GM12878 (cell line): ENCODE measurements around the gene ZNF618.

Source experiments
- ETV6 ChIP-seq, 2 experiments: fragments of 450-650 bp in 1 of 2; IDR thresholded peaks in 1 of 2; conservative IDR thresholded peaks in 1 of 2; 2 replicates each; pipeline ENCODE4 v1.6.1; 2014; ENCODE audit warnings: antibody characterized with exemption in 1 of 2, borderline replicate concordance in 1 of 2, low read depth in 1 of 2, mild to moderate bottlenecking in 1 of 2, moderate library complexity in 1 of 2
- EZH2 ChIP-seq: IDR thresholded peaks from 2 replicates; pipeline ENCODE4 v1.6.1; 2012; ENCODE audit warnings: low read depth, mild to moderate bottlenecking, control low read depth, inconsistent platforms, low read length, borderline replicate concordance; ENCODE audit not compliant: control insufficient read depth
- HDAC6 ChIP-seq: fragments of 200-600 bp; sonication (generic); IDR thresholded peaks from one replicate; pipeline ENCODE4 v1.8.0; 2017; ENCODE audit warnings: antibody characterized with exemption; ENCODE audit not compliant: unreplicated experiment
- MYC ChIP-seq: IDR thresholded peaks from 2 replicates; pipeline ENCODE4 v1.6.1; 2011; ENCODE audit warnings: mild to moderate bottlenecking, low read length, moderate library complexity, inconsistent platforms; ENCODE audit not compliant: insufficient read depth, insufficient replicate concordance, insufficient read length, severe bottlenecking
- PML ChIP-seq: IDR thresholded peaks from 2 replicates; pipeline ENCODE4 v1.6.1; 2012; ENCODE audit warnings: low read length, inconsistent platforms
- POLR2A ChIP-seq: IDR thresholded peaks from 2 replicates; pipeline ENCODE4 v1.6.1; 2011; ENCODE audit warnings: low read depth, mild to moderate bottlenecking, low read length
- POLR2AphosphoS5 ChIP-seq: IDR thresholded peaks from 2 replicates; pipeline ENCODE4 v1.6.1; 2011; ENCODE audit warnings: mild to moderate bottlenecking, low read length, inconsistent platforms
- RAD51 ChIP-seq: fragments of 450-650 bp; IDR thresholded peaks from 2 replicates; pipeline ENCODE4 v1.6.1; 2016; ENCODE audit warnings: moderate library complexity, mild to moderate bottlenecking, inconsistent platforms
- SIX5 ChIP-seq: IDR thresholded peaks from 2 replicates; pipeline ENCODE4 v1.6.1; 2011; ENCODE audit warnings: mild to moderate bottlenecking, low read depth, low read length, moderate library complexity; ENCODE audit not compliant: severe bottlenecking
- SPI1 ChIP-seq: IDR thresholded peaks from 2 replicates; pipeline ENCODE4 v1.6.1; 2011; ENCODE audit warnings: low read depth, mild to moderate bottlenecking, low read length, moderate library complexity, borderline replicate concordance; ENCODE audit not compliant: insufficient read depth
- SRF ChIP-seq, 2 experiments: IDR thresholded peaks; 2 replicates each; pipeline ENCODE4 v1.6.1; 2011; ENCODE audit warnings: low read depth in 2 of 2, low read length in 2 of 2, mild to moderate bottlenecking in 1 of 2, moderate library complexity in 1 of 2
- TBL1XR1 ChIP-seq: IDR thresholded peaks from 2 replicates; pipeline ENCODE4 v1.6.1; 2012; ENCODE audit warnings: low read depth, low read length, improper control_type of control experiment
- TF ChIP-seq, protein P1 (sequence below), 3 experiments: IDR thresholded peaks in 2 of 3; conservative IDR thresholded peaks in 1 of 3; 2 replicates each; pipeline ENCODE4 v1.5.1; 2011; ENCODE audit warnings: low read depth in 3 of 3, low read length in 3 of 3, mild to moderate bottlenecking in 3 of 3, control low read depth in 2 of 3, moderate library complexity in 2 of 3, inconsistent platforms in 1 of 3, mixed read lengths in 1 of 3; ENCODE audit not compliant: control insufficient read depth in 2 of 3, insufficient read depth in 1 of 3; ENCODE audit errors: extremely low read depth in 1 of 3
- TF ChIP-seq, protein P2 (sequence below): IDR thresholded peaks from 2 replicates; pipeline ENCODE4 v1.6.1; 2012; ENCODE audit warnings: low read depth, low read length, improper control_type of control experiment

DNA sequence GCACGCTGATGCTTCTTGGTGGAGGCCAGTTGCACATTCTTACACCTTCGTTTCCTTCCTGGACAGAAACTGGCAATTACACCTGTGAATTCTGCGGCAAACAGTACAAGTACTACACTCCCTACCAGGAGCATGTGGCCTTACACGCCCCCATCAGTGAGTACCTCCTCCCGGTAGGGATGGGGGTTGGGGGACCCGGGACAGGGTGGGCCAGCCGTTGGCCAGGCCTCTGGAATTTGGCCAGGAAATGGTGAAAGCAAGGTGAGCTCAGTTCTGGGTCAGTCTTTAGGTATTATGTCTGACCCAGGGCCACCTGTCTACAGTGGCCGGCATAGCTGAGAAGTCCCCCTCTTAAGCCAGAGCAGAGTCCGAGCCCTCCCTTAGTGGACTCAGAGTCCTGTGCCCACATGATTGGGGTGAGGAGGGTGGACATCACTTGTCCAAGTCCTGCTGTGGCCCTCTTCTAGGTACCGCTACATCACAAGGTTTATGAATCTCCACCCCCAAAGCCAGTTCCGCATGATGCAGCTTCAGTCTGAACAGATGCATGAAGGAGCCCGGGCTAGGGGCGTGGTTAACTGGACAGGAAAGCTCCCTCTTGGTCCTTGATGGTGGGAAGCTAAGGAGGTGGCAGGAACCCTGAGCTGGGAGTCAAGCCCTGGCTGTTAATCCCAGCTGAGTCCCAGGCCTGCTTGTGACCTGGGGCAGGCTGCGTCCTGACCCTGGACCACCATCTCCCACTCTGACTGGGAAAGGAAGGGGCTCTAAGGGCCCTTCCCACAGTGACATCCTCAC lies 140.7 kb downstream of the ZNF618 start:
- TF ChIP-seq, protein P1, sequence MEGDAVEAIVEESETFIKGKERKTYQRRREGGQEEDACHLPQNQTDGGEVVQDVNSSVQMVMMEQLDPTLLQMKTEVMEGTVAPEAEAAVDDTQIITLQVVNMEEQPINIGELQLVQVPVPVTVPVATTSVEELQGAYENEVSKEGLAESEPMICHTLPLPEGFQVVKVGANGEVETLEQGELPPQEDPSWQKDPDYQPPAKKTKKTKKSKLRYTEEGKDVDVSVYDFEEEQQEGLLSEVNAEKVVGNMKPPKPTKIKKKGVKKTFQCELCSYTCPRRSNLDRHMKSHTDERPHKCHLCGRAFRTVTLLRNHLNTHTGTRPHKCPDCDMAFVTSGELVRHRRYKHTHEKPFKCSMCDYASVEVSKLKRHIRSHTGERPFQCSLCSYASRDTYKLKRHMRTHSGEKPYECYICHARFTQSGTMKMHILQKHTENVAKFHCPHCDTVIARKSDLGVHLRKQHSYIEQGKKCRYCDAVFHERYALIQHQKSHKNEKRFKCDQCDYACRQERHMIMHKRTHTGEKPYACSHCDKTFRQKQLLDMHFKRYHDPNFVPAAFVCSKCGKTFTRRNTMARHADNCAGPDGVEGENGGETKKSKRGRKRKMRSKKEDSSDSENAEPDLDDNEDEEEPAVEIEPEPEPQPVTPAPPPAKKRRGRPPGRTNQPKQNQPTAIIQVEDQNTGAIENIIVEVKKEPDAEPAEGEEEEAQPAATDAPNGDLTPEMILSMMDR (IDR thresholded peaks at IDR 0.05 in 2 of 3, conservative IDR thresholded peaks at IDR 0.05 in 1 of 3; ENCODE audit: control insufficient read depth in 2 of 3, extremely low read depth in 1 of 3, insufficient read depth in 1 of 3, low read depth in 3 of 3, low read length in 3 of 3): no peak
- TF ChIP-seq, protein P2, sequence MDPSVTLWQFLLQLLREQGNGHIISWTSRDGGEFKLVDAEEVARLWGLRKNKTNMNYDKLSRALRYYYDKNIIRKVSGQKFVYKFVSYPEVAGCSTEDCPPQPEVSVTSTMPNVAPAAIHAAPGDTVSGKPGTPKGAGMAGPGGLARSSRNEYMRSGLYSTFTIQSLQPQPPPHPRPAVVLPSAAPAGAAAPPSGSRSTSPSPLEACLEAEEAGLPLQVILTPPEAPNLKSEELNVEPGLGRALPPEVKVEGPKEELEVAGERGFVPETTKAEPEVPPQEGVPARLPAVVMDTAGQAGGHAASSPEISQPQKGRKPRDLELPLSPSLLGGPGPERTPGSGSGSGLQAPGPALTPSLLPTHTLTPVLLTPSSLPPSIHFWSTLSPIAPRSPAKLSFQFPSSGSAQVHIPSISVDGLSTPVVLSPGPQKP: no peak
- no peak for TF ChIP-seq HDAC6
- TF ChIP-seq POLR2A: no peak
- no peak for TF ChIP-seq EZH2
- no peak for TF ChIP-seq SPI1
- TF ChIP-seq SRF (IDR thresholded peaks at IDR 0.05; ENCODE audit: low read depth in 2 of 2, low read length in 2 of 2): no peak
- TF ChIP-seq RAD51: no peak
- no peak for TF ChIP-seq POLR2AphosphoS5
- TF ChIP-seq TBL1XR1: no peak
- no peak for TF ChIP-seq PML
- no peak for TF ChIP-seq MYC
- no peak for TF ChIP-seq ETV6 (conservative IDR thresholded peaks at IDR 0.05 in 1 of 2, IDR thresholded peaks at IDR 0.05 in 1 of 2; ENCODE audit: borderline replicate concordance in 1 of 2, low read depth in 1 of 2)
- TF ChIP-seq SIX5: no peak
